H1 (cell line): ENCODE measurements around the gene METTL6. TPM values are rescaled to one million over a fixed set of nuclear protein-coding genes. Genes with fewer than 3 reads are reported as not detected.

Experiments used
- BRCA1 ChIP-seq: IDR thresholded peaks from 2 replicates; pipeline ENCODE4 v1.6.1; 2012; ENCODE audit warnings: low read depth, low read length, improper control_type of control experiment
- CREB1 ChIP-seq: IDR thresholded peaks from 2 replicates; pipeline ENCODE4 v1.6.1; 2012; ENCODE audit warnings: inconsistent platforms
- CTBP2 ChIP-seq: IDR thresholded peaks from 2 replicates; pipeline ENCODE4 v1.7.0; 2011; ENCODE audit warnings: borderline replicate concordance, mild to moderate bottlenecking, moderate library complexity, mixed read lengths, low read length; ENCODE audit not compliant: insufficient read depth, insufficient read length
- CTCF ChIP-seq, 3 experiments: IDR thresholded peaks; 1 replicate in 2 of 3; 2 replicates in 1 of 3; pipeline versions ENCODE4 v1.5.1 to v1.6.1; 2011; ENCODE audit warnings: low read length in 3 of 3, mild to moderate bottlenecking in 3 of 3, inconsistent platforms in 2 of 3, low read depth in 1 of 3, moderate library complexity in 1 of 3; ENCODE audit not compliant: insufficient read depth in 1 of 3; ENCODE audit errors: control extremely low read depth in 1 of 3
- EGR1 ChIP-seq: IDR thresholded peaks from 2 replicates; pipeline ENCODE4 v1.6.1; 2011; ENCODE audit warnings: low read depth, low read length, borderline replicate concordance
- EZH2 ChIP-seq: fragments of 200-600 bp; sonication (generic); IDR thresholded peaks from 2 replicates; pipeline ENCODE4 v1.7.1; 2012; ENCODE audit warnings: low read depth, mild to moderate bottlenecking, moderate library complexity, low read length, inconsistent platforms; ENCODE audit not compliant: severe bottlenecking
- GABPA ChIP-seq: IDR thresholded peaks from 2 replicates; pipeline ENCODE4 v1.6.1; 2011; ENCODE audit warnings: mild to moderate bottlenecking, low read length, moderate library complexity, borderline replicate concordance; ENCODE audit not compliant: insufficient read depth
- GTF2F1 ChIP-seq: IDR thresholded peaks from 2 replicates; pipeline ENCODE4 v1.6.1; 2012; ENCODE audit warnings: low read depth, low read length, improper control_type of control experiment, borderline replicate concordance
- HDAC2 ChIP-seq, 2 experiments: fragments of 300-600 bp in 1 of 2; sonication (generic) in 1 of 2; IDR thresholded peaks; 2 replicates each; pipeline ENCODE4 v1.6.1; 2011 to 2012; ENCODE audit warnings: low read depth in 2 of 2, low read length in 2 of 2, mild to moderate bottlenecking in 2 of 2, moderate library complexity in 2 of 2, borderline replicate concordance in 1 of 2, inconsistent platforms in 1 of 2
- KDM4A ChIP-seq: IDR thresholded peaks from one replicate; pipeline ENCODE4 v1.7.1; 2012; ENCODE audit warnings: low read depth, mild to moderate bottlenecking, moderate library complexity, low read length, inconsistent platforms; ENCODE audit not compliant: severe bottlenecking
- KDM5A ChIP-seq: fragments of 200-600 bp; IDR thresholded peaks from 2 replicates; pipeline ENCODE4 v1.7.1; 2012; ENCODE audit warnings: mild to moderate bottlenecking, low read length, inconsistent platforms, mixed read lengths
- NANOG ChIP-seq: IDR thresholded peaks from 2 replicates; pipeline ENCODE4 v1.6.1; 2011; ENCODE audit warnings: low read length, low read depth, mild to moderate bottlenecking, inconsistent platforms; ENCODE audit not compliant: insufficient read depth, poor library complexity, severe bottlenecking
- POLR2AphosphoS5 ChIP-seq: IDR thresholded peaks from 2 replicates; pipeline ENCODE4 v1.6.1; 2011; ENCODE audit warnings: low read depth, low read length
- RAD21 ChIP-seq, 2 experiments: IDR thresholded peaks in 1 of 2; conservative IDR thresholded peaks in 1 of 2; 2 replicates each; pipeline ENCODE4 v1.6.1; 2011; ENCODE audit warnings: low read depth in 2 of 2, low read length in 2 of 2, improper control_type of control experiment in 1 of 2, inconsistent platforms in 1 of 2, mild to moderate bottlenecking in 1 of 2, moderate library complexity in 1 of 2
- RBBP5 ChIP-seq: IDR thresholded peaks from 2 replicates; pipeline ENCODE4 v1.7.1; 2012; ENCODE audit warnings: low read depth, mild to moderate bottlenecking, inconsistent platforms, low read length, moderate library complexity, borderline replicate concordance
- RNF2 ChIP-seq: fragments of 200-900, 300-1000 bp; sonication (generic); IDR thresholded peaks from 2 replicates; pipeline ENCODE4 v1.7.1; 2016; ENCODE audit warnings: borderline replicate concordance, low read depth, mild to moderate bottlenecking, antibody characterized with exemption, low read length; ENCODE audit not compliant: poor library complexity, severe bottlenecking; ENCODE audit errors: missing control alignments
- TBP ChIP-seq: IDR thresholded peaks from 2 replicates; pipeline ENCODE4 v1.6.1; 2011; ENCODE audit warnings: low read depth, low read length, improper control_type of control experiment
- YY1 ChIP-seq: IDR thresholded peaks from 2 replicates; pipeline ENCODE4 v1.6.1; 2011; ENCODE audit warnings: low read depth, mild to moderate bottlenecking, low read length
- polyA plus RNA-seq, 7 experiments: library from polyadenylated mRNA; depleted of rRNA in 3 of 7; stranded (reverse) in 5 of 7; unstranded in 2 of 7; fragments of >200 nt in 5 of 7; fragments of 200-250 nt in 2 of 7; gene quantifications; 1 replicate in 5 of 7; 2 replicates in 1 of 7; 4 replicates in 1 of 7; pipeline versions ENCODE4 v1.2.1 to v1.2.3, GENCODE V29; 2011 to 2013; ENCODE audit warnings: missing spikeins in 2 of 7, mixed read lengths in 2 of 7
- total RNA-seq: library from RNA; stranded (reverse); fragmentation: NEBNext Ultra II Directional; extraction: Animal tissue kit (Norgen Biotek cat#: 25700); gene quantifications from 2 replicates; pipeline ENCODE4 v1.2.1, GENCODE V29; 2021

Gene METTL6
- total and polyA plus RNA-seq, 2 of the 8 experiments (the other 6 are each of a cell fraction or from before 2014, with no cell fraction given), result 18.4 to 20.0 TPM

DNA sequence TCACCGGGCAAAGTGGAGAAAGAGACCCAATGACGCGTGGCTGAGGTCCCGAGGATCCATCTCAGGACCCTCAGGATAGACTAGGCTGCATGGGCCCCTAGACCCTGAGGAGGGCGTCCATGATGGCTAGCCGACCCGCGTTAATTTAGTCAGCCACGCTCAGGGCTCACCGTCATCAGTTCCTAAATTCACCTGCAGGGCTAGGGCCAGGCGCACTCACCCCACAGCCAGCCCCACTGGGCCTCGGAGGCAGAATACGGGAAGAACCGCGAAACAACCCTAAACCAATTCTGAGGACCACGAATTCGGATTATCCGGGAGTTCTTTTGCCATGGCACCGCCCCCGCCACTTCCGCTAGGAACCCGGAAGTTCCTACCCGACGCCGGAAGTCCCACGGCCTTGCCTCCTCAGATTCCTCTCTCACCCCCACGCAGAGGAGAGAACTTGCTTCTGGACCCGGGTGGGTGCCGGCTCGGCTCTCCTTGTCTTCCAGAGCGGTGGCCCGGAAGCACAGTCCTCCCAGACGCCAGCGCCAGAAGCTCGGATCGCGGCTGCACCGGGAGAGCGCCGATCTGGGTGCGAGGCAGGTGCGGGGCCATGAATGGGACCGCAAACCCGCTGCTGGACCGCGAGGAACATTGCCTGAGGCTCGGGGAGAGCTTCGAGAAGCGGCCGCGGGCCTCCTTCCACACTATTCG, at the start of gene METTL6, which contains the start of gene EAF1 (continued):
- TF ChIP-seq HDAC2 (IDR thresholded peaks at IDR 0.05; ENCODE audit: borderline replicate concordance in 1 of 2, low read depth in 2 of 2, low read length in 2 of 2) (peak in 1 of 2 experiments; percentile 75; a peak in 2 of 4 replicates), CTBP2 (peak; percentile 36), KDM5A (peak; percentile 75; the same call in 1 of the 2 replicates), RNF2 (no peak), EGR1 (peak; percentile 74; the same call in 1 of the 2 replicates), RBBP5 (peak; percentile 89), CTCF (IDR thresholded peaks at IDR 0.05; ENCODE audit: control extremely low read depth in 1 of 3, insufficient read depth in 1 of 3, low read depth in 1 of 3, low read length in 3 of 3) (peak in 2 of 3 experiments; percentile 9 to 30; a peak in 1 of 4 replicates), TBP (peak; percentile 68; the same call in 1 of the 2 replicates), POLR2AphosphoS5 (peak; percentile 60; the same call in 1 of the 2 replicates), NANOG (no peak), KDM4A (peak; percentile 99), CREB1 (0 out of 2 replicates have a peak, but pooled peaks have one; percentile 23), BRCA1 (no peak), YY1 (peak; percentile 80; the same call in 1 of the 2 replicates), GTF2F1 (0 out of 2 replicates have a peak, but pooled peaks have one; percentile 14), RAD21 (IDR thresholded peaks at IDR 0.05 in 1 of 2, conservative IDR thresholded peaks at IDR 0.05 in 1 of 2; ENCODE audit: low read depth in 2 of 2, low read length in 2 of 2) (0 out of 4 replicates have a peak, but pooled peaks of 1 of the 2 experiments have one; percentile 10), GABPA (peak; percentile 98), EZH2 (no peak)
- TF ChIP-seq, all 59 proteins: peak for 19
